Measurements from ENCODE around the gene TTC7B. TPM values are rescaled to one million over a fixed set of nuclear protein-coding genes. Genes with fewer than 3 reads are reported as not detected.

The TTC7B gene
- total and polyA plus RNA-seq, 2 of the 8 experiments (the other 6 are each of a cell fraction or from before 2014, with no cell fraction given), result 23.7 to 34.0 TPM

- no peak overlapping the region for H2BK20ac ChIP-seq (ENCODE audit: low read length)
- peaks cover 0 to 3% of the 10 kb centered on the region in 2 experiments for H4K20me1 ChIP-seq (replicated peaks in 1 of 2; ENCODE audit: control insufficient read depth in 1 of 2, insufficient read depth in 2 of 2, low read length in 2 of 2)
- no peak overlapping the region for H3K4me3 ChIP-seq (ENCODE audit: extremely low read depth in 1 of 4, insufficient read depth in 2 of 4, low read depth in 3 of 4, low read length in 4 of 4)
- H3K23ac ChIP-seq (ENCODE audit: insufficient read length), result no peak overlapping the region
- H3K36me3 ChIP-seq (ENCODE audit: control insufficient read depth in 2 of 4, insufficient read depth in 4 of 4, low read length in 3 of 4), result no peaks in the 10 kb centered on the region
- no peak overlapping the region for H4K5ac ChIP-seq (ENCODE audit: insufficient read length, low read depth, low read length)
- no peak overlapping the region for H2AK5ac ChIP-seq (ENCODE audit: low read depth, low read length)
- peaks cover 0 to 8% (median 1%) of the 10 kb centered on the region in 4 experiments; a peak in 3 of 7 replicates for H3K4me1 ChIP-seq (replicated peaks in 1 of 4; ENCODE audit: control insufficient read depth in 3 of 4, insufficient read depth in 4 of 4, low read length in 3 of 4)
- H2BK12ac ChIP-seq (ENCODE audit: low read depth, low read length), result no peak overlapping the region
- no peaks in the 10 kb centered on the region for H3K9me3 ChIP-seq (ENCODE audit: insufficient read depth in 2 of 2, low read depth in 1 of 2, low read length in 1 of 2)
- no peak for FAIRE-seq
- no peak overlapping the region for H2BK15ac ChIP-seq (ENCODE audit: low read length)
- WGBS, 2 experiments (ENCODE audit: extremely low coverage in 1 of 2, insufficient coverage in 1 of 2, insufficient read length in 1 of 2, insufficient replicate concordance in 2 of 2, low coverage in 1 of 2, low lambda C conversion rate in 2 of 2, missing lambda C conversion rate in 1 of 2), result 82% methylated on average over 6 of the region's 6 CpGs; no CpG with 5 or more reads in 1 of the 2 experiments
- no peaks in the 10 kb centered on the region for H3K27me3 ChIP-seq (replicated peaks in 1 of 4; ENCODE audit: control insufficient read depth in 3 of 4, extremely low read depth in 1 of 4, insufficient read depth in 3 of 4, low read length in 3 of 4)
- no peak overlapping the region for H3K4ac ChIP-seq (replicated peaks; ENCODE audit: insufficient read length, low read depth, low read length)
- no peaks in the 10 kb centered on the region for H3K23me2 ChIP-seq (ENCODE audit: low read depth, low read length)
- peaks cover 11% of the 10 kb centered on the region; the same call in 1 of the 2 replicates for H3K79me1 ChIP-seq (ENCODE audit: low read depth, low read length)
- no peak overlapping the region for H3K56ac ChIP-seq (replicated peaks; ENCODE audit: insufficient read length, low read depth, low read length)
- no peak overlapping the region for H2BK120ac ChIP-seq (replicated peaks; ENCODE audit: low read depth, low read length)
- peak overlapping the region in 1 of 4 experiments; percentile 4; a peak in 2 of 7 replicates for H3K9ac ChIP-seq (replicated peaks in 1 of 4; ENCODE audit: extremely low read depth in 1 of 4, low read depth in 3 of 4, low read length in 3 of 4)
- no peak overlapping the region for H3K14ac ChIP-seq (ENCODE audit: insufficient read length)
- no peak overlapping the region for H3K4me2 ChIP-seq (ENCODE audit: insufficient read depth in 1 of 2, low read depth in 2 of 2, low read length in 2 of 2)
- no peak overlapping the region for H3K27ac ChIP-seq (ENCODE audit: low read depth, low read length)
- peaks cover 0 to 3% of the 10 kb centered on the region in 2 experiments; a peak in 1 of 4 replicates for H3K79me2 ChIP-seq (ENCODE audit: control insufficient read depth in 1 of 2, insufficient read depth in 2 of 2, low read length in 2 of 2)
- POLR2A ChIA-PET (ENCODE audit: partially characterized antibody), result interaction anchor here (1.0 to 1.3 kb wide), 3 partner anchors 10 to 40 kb away, joined by 3 read pairs; no protein-coding TSS in a partner anchor
- DNase-seq (ENCODE audit: low read depth in 1 of 2, low spot score in 2 of 2), result no peak
- CTCF ChIA-PET (ENCODE audit: partially characterized antibody), result interaction anchor here (1.1 to 3.1 kb wide), 4 partner anchors 10 to 47 kb away, joined by 3 to 13 read pairs (median 4); no protein-coding TSS in a partner anchor
- no peak overlapping the region for H3K18ac ChIP-seq (ENCODE audit: extremely low read depth, low read length)
- H4K91ac ChIP-seq (replicated peaks; ENCODE audit: insufficient read length, low read length), result no peak overlapping the region
- no peak overlapping the region for H2BK5ac ChIP-seq (ENCODE audit: low read depth, low read length)
- H2AFZ ChIP-seq (ENCODE audit: low read length), result no peak overlapping the region
- no peak overlapping the region; the same call in 1 of the 2 replicates for H4K8ac ChIP-seq (ENCODE audit: extremely low read depth, insufficient read depth, low read length)
- TF ChIP-seq MAFK (IDR thresholded peaks at IDR 0.05; ENCODE audit: low read depth, low read length) (no peak), TAF1 (IDR thresholded peaks at IDR 0.05; ENCODE audit: low read depth, low read length) (no peak), SP2 (IDR thresholded peaks at IDR 0.05; ENCODE audit: low read length) (no peak), BACH1 (IDR thresholded peaks at IDR 0.05; ENCODE audit: low read length) (no peak), CHD2 (IDR thresholded peaks at IDR 0.05; ENCODE audit: low read length) (no peak), CREB1 (IDR thresholded peaks at IDR 0.05) (no peak), SIX5 (IDR thresholded peaks at IDR 0.05; ENCODE audit: low read depth, low read length) (no peak), SP1 (IDR thresholded peaks at IDR 0.05; ENCODE audit: low read depth, low read length) (no peak), EGR1 (IDR thresholded peaks at IDR 0.05; ENCODE audit: borderline replicate concordance, low read depth, low read length) (no peak), RBBP5 (IDR thresholded peaks at IDR 0.05; ENCODE audit: borderline replicate concordance, low read depth, low read length) (no peak), TEAD4 (IDR thresholded peaks at IDR 0.05; ENCODE audit: low read depth, low read length) (no peak), RAD21 (IDR thresholded peaks at IDR 0.05 in 1 of 2, conservative IDR thresholded peaks at IDR 0.05 in 1 of 2; ENCODE audit: low read depth in 2 of 2, low read length in 2 of 2) (no peak), BRCA1 (IDR thresholded peaks at IDR 0.05; ENCODE audit: low read depth, low read length) (no peak), HDAC2 (IDR thresholded peaks at IDR 0.05; ENCODE audit: borderline replicate concordance in 1 of 2, low read depth in 2 of 2, low read length in 2 of 2) (no peak), GABPA (IDR thresholded peaks at IDR 0.05; ENCODE audit: borderline replicate concordance, insufficient read depth, low read length) (no peak)
Observed at GRCh38 chr14:90807060-90807459, 9.2 kb downstream of the TTC7B start.
